Left kidney (tissue), 2 donors: ENCODE results near the gene PPCS. TPM values are rescaled to one million over a fixed set of nuclear protein-coding genes. Genes with fewer than 3 reads are reported as not detected.
"Not testable (repeated sequence)": the region's sequence is repeated elsewhere in the genome, so short reads cannot be mapped to it uniquely, and the experiment has no call there.

Experiments
- DNase-seq: peaks from one replicate; pipeline ENCODE4 v3.0.0-alpha.2; 2013
- polyA plus RNA-seq: library from polyadenylated mRNA; unstranded; fragments of 120-200 nt; gene quantifications from one replicate; pipeline ENCODE4 v1.2.1, GENCODE V29; 2013; ENCODE audit not compliant: insufficient read length

Gene PPCS
- polyA plus RNA-seq, 1 donor, result 80.4 TPM

DNA sequence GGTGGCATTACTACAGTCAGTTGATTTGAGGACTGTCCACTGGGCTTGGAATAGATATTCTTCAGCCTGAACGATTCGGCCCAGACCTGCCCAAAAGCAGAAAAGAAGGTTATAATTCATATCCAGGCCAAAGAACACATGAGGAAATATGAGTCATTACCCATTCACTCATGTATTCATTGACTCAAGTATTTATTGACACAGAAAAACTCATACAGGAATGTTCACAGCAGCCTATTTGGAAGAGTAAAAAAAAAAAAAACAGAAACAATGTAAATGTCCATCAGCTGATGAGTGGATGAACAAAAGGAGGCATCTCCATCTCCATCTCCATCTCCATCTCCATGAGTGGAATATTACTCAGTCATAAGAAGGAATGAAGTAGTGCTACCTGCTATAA is 16.4 kb upstream of the PPCS start:
- DNase-seq, result no peak

DNA sequence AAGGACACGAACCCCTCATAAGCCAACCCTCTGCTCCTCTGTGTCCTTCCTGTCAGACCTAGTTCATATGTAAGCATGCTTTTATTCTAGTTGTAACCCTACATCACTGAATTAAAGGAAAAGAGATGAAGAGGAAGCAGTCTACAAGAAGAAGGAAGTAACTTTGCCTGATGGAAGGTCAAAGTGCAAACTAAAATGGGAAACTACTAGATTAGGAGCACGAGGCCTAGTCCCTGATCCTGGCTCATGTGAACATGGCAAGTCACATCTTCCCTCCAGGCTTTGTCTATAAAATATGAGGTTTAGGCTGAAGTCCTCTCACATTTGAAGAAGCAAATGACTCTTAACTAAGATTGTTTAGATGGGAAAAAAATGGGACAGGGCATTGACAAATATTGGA is 13.7 kb upstream of the PPCS start:
- no peak for DNase-seq

DNA sequence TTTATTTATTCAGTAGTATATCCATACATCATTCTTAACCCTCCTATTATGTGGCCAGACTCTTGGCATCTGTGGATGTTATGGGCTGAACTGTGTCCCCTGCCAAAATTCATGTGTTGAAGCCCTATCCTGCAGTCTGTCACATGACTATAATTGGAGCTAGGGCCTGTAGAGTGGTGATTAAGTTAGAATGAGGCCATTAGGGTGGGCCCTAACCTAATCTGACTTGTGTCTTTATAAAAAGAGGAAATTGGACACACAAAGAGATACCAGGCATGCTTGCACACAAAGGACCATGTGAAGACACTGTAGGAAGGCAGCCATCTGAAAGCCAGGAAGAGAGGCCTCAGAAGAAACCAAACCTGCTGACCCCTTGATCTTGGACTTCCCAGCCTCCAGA is 7.1 kb upstream of the PPCS start:
- no peak for DNase-seq

DNA sequence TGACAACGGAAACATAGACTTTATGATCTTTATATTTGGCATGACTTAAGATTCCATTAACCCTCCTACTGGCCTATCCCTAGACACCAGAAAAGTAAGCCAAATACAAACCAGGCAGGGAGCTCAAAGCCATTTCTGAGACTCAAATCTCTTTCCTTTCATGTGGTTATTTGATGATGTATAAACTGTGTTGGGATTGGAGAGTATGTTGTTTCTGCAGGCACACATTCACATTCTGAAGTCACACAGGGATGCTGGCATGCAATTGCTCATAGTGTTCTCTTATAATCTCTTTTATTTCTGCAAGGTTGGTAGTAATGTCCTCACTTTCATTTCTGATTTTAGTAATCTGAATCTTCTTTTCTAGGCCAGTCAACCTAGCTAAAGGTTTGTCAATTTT is 6.3 kb upstream of the PPCS start:
- no peak for DNase-seq

DNA sequence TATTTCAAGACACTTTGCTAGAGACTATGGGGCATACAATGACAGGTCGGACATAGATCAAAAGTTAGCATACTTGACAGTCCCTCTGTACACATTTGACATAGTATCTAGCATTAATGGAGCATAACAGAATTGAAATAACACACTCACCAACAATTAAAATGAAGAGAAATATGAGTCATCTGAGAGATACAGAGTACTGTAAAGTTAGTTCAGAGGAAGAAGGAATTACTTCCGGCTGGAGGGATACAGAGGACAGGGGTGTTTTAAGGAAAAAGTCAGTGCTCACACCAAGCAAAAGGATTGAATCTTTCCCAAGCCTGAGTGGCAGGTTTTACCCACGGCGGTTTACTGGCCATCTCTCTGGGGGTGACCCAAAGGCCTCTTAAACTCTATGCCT is 3.0 kb upstream of the PPCS start:
- DNase-seq, result no peak

DNA sequence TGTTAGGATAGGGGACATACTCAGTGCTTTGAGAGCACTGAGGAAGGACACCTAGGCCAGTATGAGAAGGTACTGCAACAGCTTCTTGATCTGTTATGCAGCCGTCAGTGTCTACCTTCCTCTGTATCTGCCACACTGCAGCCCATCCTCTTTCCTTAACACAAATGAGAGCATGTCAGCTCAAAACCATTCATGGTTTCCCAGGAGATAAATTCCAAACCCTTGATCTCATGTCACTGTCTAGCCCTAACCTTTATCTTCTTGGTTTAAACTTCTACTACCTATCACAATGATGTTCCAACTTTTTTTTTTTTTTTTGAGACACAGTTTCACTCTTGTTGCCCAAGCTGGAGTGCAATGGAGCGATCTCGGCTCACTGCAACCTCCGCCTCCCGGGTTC is 1.9 kb upstream of the PPCS start:
- DNase-seq, result no peak

DNA sequence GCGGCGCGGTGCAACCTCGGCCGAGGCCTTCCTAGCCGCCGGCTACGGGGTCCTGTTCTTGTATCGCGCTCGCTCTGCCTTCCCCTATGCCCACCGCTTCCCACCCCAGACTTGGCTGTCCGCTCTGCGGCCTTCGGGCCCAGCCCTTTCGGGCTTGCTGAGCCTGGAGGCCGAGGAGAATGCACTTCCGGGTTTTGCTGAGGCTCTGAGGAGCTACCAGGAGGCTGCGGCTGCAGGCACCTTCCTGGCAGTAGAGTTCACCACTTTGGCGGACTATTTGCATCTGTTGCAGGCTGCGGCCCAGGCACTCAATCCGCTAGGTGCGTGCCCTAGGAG is 379 bp downstream of the PPCS start:
- peak; percentile 41 for DNase-seq

DNA sequence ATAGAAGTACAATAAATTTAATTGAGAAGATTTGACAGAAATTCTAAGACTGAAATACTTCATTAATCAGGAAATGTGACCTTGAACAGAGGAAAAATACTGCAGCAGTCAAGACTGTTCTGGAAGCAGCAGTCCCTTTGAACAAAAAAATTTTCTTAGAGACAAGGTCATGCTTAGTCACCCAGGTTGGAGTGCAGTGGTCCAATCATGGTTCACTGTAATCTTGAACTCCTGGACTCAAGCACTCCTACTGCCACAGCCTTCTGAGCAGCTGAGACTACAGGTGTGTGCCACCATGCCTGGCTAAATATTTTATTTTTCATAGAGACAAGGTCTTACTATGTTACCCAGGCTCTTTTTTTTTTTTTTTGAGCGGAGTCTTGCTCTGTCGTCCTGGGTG is 4.9 kb downstream of the PPCS start:
- no peak for DNase-seq

DNA sequence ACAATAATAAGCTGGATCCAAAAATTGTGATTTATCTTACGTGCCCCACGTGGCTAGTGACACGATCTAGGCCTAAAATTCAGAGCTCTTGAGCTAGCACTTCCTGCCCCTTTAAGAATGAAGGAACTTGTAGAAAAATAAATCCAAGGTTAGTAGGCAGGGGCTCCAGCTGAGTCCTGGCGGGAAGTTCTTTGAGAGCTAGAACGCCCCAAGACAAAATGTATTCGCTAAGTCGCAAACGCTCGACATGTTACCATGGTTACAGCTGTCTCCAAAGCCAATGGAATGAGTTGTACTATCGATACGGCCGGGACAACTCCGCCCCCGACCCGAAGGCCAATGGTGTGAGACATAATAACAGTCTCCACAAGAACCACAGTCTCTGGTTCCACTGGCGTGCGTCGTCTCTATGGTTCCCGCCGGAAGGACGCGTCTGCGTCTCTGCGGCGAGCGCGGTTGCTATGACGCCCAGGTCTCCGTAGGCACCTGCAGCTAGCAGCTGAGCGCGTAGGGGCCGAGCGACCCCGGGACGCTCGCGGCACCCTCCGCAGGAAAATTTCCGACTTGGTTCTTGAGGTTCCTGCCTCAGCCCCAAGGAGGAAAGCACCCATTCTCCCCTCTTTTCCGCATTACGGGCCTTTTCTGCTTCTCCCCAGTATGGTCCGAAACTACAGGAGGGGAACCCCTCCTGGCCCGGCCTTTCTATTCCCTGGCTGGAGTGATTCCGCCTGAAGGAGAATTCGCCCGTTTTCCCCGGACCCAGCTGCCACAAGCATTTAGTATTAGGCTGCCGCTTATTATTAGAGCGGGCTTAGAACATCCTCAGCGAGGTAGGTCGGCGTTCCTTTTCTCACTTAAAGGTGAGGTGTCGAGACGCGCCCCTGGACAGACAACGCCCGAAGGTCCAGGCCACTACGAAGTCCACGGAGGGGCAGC is 6.8 kb downstream of the PPCS start, which contains the start of gene CCDC30:
CCDC30 (plus strand) TSS at position 459 of the 936 bp plus-strand sequence. CDS start 17,266 bp downstream, outside the sequence.
- peak; percentile 99 for DNase-seq

DNA sequence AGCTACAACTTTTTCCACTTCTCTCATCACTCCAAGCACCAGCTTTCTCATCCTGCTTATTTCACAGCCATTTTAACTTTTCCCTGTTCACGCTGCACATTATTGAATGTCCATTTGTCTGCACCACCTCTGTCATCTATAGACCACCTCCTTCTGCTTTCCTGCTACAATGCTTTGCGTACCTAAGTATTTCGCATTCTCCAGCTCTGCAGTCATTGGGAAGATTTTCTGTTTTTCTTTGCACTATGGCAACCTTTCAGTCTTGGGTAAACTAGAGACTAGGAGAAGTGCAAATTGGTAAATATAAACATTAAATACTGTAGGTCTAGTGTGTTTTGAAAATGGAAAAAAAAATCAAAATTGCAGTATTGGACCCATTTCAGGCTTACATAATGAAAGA is 7.6 kb downstream of the PPCS start:
- DNase-seq, result no peak

DNA sequence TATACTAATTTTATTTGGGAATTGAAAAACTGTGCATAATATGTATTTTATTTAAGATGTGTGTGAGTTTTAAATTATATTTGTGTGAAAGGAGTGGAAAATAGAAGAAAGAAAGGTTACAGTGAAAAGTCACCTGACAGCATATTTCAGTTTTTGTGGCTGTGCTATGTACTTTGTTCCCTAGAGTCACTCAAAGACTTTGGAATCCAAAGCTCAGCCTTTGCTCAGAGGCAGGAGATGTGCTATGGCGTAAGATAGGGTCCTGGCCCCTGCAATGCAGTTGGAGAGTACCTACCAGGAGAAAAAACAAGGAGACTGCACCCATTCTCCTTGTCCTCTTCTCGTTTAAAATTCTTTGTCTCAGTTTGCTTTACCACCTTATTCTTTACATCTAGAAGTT is 9.7 kb downstream of the PPCS start:
- DNase-seq, result no peak

DNA sequence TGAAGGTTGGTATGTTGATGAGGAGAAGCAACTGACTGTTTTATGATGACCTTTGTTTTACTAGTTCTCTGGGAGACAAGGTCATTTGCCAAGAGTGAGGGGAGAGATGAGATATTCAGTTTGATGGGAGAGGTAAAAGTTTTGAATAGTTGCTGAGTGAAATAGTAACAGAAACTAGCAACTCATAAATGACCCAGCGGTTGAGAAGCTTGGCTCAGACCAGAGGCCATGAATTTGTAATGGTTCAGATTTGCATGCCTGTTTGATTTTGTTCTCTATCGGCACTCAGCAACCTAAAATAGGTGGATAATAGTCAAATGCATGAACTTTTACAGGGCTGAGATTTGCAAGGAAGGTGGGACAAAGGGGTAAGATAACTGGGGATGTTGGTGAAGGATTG is 13.4 kb downstream of the PPCS start:
- DNase-seq, result no peak

DNA sequence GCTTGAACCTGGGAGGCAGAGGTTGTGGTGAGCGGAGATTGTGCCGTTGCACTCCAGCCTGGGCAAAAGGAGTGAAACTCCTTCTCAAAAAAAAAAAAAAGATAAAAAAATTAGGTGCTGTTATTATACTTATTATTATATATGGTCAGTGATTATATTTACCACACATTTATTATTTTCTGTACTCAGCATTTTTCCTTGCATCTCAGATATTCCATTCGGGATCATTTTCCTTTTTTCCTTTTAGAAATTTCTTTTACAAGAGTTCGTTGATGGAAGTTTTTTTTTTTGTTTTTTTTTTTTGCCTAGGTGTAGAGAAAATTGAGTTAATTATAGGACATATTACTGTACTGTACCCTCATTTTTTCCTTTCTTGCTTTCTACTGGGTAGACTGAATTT is 20.3 kb downstream of the PPCS start:
- no peak for DNase-seq

DNA sequence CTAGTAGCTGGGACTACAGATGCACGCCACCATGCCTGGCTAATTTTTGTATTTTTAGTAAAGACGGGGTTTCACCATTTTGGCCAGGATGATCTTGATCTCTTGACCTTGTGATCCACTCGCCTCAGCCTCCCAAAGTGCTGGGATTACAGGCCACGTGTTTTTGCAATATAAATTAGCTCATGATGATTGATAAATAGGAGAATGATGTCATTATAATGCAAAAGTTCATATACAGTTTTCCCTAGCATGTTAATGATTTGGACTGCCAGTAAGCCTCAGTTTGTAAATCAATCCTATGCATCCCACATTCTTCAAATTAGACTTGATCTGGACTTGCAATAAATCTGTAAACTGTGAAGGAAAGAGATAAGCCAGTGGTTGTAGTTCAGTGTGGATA is 21.0 kb downstream of the PPCS start:
- DNase-seq, result not testable (repeated sequence)

DNA sequence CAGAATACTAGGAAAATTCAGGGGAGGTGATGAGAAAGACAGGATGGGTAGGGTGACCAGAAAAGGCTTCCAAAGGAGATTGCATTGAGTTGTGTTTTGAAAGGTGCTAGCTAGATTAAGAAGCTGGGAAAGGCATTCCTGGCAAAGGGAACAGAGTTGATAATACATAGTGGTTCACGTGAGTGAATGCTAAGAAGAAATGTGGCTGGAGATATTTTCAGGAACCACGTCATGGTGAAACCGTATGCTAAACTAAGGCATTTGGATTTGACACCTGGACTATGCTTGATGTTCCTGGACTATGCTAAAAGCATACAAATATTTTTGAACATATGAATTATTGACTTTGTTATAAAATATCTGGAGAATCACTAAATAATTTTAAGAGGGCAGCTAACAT is 21.4 kb downstream of the PPCS start:
- DNase-seq, result no peak

DNA sequence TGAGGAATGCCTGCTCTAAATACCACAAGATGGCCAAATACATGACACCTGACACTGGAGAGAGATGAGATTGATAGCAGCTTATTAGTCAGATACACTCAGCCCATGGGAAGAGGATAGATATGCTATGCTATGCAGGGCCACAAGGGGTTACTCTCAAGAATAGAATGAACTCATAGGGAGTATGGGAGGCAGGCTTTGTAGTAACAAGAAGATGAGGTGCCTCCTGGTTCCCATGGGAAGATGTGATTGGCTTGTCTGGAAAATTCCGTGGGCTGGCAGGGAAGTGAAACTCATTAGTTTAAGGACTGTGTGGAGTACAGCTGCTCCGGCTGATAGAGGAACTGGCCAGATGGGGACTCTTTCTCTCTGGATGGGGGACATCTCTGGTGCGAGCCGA is 23.3 kb downstream of the PPCS start:
- no peak for DNase-seq

DNA sequence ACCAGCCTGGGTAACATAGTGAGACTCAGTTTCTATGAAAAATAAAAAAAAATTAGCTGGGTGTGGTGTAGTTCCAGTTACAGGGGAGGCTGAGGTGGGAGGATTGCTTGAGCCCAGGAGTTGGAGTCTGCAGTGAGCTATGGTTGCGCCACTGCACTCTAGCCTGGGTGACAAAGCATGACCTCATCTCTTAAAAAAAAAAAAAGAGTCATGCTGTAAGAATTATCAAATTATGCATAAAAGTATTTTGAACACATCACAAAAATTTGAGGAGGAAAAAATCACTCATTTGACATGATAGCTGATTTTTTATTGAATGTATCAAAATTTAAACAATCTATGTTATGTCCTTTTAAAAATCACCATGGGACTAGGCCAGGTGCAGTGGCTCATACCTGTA is 24.6 kb downstream of the PPCS start:
- no peak for DNase-seq

DNA sequence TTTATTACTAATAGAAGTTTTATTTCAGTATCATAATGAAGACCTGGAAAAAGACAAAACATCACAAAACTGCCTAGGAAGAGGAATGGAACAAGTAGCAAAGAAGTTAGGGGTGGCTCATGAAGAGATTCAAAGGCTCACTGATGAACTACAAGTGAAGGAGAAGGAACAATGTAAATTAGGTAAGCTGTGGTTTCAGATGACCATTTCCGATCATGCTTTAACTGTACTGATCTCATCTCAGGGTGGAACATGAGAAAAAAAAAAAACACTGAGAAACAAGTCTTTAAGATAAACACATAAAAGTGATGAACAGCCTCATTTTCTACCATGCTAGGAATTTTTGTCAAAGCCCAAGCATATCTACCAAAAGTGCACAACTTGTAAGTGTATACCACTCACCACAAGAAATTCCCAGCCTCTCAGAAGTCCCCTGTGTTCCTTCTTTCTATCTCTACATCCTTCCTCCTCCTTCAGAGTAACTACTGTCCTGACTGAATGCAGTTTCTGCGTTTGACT is 26.4 kb downstream of the PPCS start:
- no peak for DNase-seq

DNA sequence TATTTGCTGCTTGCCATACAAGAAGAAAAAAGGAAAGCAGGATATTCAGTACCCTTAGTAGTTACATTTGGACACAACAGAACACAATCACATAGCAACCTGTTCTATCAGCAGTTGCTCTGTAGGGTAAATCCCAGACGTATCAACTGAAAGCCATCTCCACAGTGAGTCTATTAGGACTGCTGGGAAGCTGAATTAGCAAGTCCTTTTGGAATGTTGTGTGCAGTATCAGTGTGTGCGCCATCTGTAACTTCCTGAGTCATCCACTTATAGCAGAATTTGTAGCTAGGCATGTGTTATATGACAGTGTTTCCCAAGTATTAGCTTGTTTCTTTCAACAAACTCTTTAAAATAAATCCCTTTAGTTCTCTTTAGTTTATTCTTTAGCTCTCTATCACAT is 28.0 kb downstream of the PPCS start:
- DNase-seq, result no peak

DNA sequence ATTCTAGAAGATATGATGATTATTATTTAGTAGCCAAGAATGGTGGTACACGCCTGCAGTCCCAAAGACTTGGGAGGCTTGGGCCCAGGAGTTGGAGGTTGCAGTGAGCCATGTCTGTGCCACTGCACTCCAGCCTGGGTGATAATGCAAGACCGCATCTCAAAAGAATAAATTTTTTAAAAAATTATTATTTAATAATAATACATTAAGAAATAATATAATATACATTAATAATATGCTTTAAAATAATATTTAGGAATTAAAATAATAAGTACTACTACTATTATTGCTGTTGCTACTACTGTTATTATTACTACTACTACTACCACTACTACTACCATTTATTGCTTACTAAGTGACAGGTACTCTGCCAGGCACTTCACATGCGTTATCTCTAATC is 33.9 kb downstream of the PPCS start:
- DNase-seq, result no peak

DNA sequence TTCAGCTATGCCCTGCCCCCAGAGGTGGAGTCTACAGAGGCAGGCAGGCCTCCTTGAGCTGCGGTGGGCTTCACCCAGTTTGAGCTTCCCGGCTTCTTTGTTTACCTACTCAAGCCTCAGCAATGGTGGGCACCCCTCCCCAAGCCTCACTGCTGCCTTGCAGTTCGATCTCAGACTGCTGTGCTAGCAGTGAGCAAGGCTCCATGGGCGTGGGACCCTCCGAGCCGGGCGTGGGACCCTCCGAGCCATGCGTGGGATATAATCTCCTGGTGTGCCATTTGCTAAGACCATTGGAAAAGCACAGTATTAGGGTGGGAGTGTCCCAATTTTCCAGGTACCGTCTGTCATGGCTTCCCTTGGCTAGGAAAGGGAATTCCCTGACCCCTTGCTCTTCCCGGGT is 45.7 kb downstream of the PPCS start:
- not testable (repeated sequence) for DNase-seq

DNA sequence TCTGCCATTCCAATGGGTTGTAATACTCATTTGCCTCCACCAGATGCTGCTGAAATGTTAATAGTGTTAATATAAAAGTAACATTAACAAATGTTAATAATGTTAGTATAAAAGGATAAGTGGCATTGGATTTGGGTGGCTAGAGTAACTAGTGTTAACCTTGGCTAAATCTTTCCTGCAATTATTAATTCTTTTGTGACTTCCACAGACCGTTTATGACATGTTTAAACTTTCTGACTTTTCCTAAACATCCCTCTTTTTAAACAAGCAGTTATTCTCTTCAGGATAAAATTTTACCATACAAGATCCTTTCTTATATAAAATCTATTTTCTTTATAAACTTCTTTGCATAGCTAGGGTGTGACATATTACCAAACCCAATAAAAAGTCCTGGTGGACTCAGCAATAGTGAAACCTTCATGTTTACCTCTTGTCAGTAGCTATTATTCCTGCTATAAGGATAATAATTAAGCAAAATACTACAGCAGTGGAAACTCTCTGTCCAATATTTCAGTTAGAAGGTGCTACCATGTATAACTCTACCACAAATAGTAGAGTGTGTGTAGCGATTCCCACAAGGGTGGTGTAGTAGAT is 48.3 kb downstream of the PPCS start:
- DNase-seq, result no peak

DNA sequence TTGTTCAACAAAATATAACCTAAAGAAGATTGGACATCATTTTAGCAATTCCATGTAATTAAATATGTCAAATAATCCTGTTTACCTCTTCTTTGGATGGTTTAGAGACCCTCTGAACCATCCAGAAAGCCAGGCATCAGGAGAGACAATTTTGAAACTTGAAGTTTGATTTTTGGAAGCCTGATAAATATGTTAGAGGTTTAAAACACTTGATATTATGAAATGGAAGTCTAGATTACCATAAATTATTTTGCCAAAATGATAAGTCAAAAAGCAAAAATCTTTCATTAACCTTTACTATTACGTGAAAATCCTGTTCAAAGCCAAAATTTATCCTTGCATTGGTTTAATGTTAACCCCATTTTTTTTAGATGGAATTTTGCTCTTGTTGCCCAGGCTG is 50.2 kb downstream of the PPCS start:
- DNase-seq, result no peak
